AG09309 (cell line): Measurements from ENCODE around the gene KIAA0930.

Experiments used
- DNase-seq: peaks from one replicate; pipeline ENCODE4 v3.0.0-alpha.2; 2010; ENCODE audit warnings: low read depth
- H3K4me3 ChIP-seq: 2 replicates; pipeline ENCODE4 v1.5.1; 2011; ENCODE audit warnings: mild to moderate bottlenecking, low read depth, low read length, moderate library complexity; ENCODE audit not compliant: control insufficient read depth
- CTCF ChIP-seq: IDR thresholded peaks from 2 replicates; pipeline ENCODE4 v1.5.1; 2011; ENCODE audit warnings: mild to moderate bottlenecking, low read depth, low read length, inconsistent platforms; ENCODE audit not compliant: insufficient read depth, control insufficient read depth; ENCODE audit errors: missing control alignments

The KIAA0930 gene

GRCh38 chr22:45164270-45165088, 76.2 kb downstream of the KIAA0930 start:
- peak overlapping the region; percentile 75 for H3K4me3 ChIP-seq
- TF ChIP-seq CTCF = no peak
- no peak for DNase-seq

GRCh38 chr22:45163451-45164269, 77.0 kb downstream of the KIAA0930 start, which contains the start of gene NUP50:
TSS of gene NUP50 (plus strand) at chr22:45163925. CDS start at chr22:45168178, 4,253 bp downstream.
- peak; percentile 75 for DNase-seq
- peak; percentile 3 for TF ChIP-seq CTCF
- peak within 1 kb of the TSS; percentile 75 for H3K4me3 ChIP-seq

GRCh38 chr22:45163099-45163450, 77.6 kb downstream of the KIAA0930 start:
- DNase-seq = no peak
- H3K4me3 ChIP-seq = peak overlapping the region; percentile 75
- TF ChIP-seq CTCF = no peak

- no peak for DNase-seq
- peak overlapping the region; percentile 75 for H3K4me3 ChIP-seq
- no peak for TF ChIP-seq CTCF
These were observed 78.2 kb downstream of the KIAA0930 start for GRCh38 chr22:45162531-45162930.

GRCh38 chr22:45159652-45160462, 80.8 kb downstream of the KIAA0930 start:
- TF ChIP-seq CTCF = no peak
- DNase-seq = no peak
- no peak overlapping the region for H3K4me3 ChIP-seq

GRCh38 chr22:45157907-45158306, 82.8 kb downstream of the KIAA0930 start:
- no peak overlapping the region for H3K4me3 ChIP-seq
- no peak for TF ChIP-seq CTCF
- DNase-seq = no peak
